HG03103 (cell line): ENCODE data around the gene TFEB.
A peak's percentile ranks its signal among the peaks of the same experiment; 100 is the strongest.

ENCODE experiments used
- ATAC-seq: cut with Tn5 transposase; IDR thresholded peaks from one replicate; pipeline ENCODE4 v1.9.1; 2021; ENCODE audit warnings: low read depth; ENCODE audit not compliant: unreplicated experiment

TFEB gene

DNA sequence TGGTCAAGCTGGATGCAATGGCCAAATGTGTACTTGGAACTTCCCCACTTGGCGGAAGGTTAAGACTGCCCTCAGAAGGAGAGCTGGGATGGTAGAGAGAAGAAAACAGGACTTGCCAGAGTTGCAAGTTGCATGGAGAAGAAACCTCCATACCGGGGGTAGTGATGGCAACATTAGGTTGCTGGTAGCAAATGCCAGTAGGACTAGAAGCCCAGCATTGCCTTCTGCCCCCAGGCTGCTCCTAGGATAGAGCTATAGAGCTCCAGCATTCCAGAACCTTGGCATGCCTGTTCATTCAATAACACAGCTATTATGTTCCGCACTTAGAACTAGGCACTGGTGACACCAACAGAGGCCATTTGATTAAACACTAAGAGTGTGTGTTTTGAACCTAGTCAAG is 26.6 kb downstream of the TFEB start:
- ATAC-seq, result no peak

DNA sequence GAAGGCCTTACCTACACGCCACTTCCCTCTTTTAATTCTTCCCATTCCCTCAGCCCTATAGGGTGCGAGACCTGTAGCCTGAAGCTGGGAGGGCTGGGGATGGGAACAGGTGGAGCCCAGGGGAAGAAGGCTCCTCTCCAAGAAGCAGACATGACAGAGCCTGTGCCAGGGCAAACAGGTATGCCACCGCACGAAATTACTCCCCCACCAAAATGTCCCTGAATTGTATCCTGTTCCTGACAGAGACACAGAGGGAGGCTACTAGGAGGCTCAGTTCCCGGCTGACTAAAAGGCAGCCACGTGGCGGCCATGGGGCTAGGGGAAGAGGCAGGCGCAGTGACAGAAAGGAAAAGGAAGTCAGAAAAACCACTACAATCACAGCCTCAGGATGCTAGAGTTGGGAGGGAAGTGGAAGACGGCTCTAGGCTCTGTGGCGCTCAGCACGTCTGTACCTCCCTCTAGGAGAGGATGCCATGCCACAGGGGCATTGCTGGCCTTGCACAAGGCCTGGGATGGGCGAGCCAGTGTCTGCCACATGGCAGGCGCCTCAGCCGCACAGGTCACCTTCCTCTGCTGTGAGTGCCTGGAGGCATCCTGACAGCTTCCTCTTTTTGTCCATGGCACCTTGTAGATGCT is 27.7 kb downstream of the TFEB start:
- no peak for ATAC-seq

DNA sequence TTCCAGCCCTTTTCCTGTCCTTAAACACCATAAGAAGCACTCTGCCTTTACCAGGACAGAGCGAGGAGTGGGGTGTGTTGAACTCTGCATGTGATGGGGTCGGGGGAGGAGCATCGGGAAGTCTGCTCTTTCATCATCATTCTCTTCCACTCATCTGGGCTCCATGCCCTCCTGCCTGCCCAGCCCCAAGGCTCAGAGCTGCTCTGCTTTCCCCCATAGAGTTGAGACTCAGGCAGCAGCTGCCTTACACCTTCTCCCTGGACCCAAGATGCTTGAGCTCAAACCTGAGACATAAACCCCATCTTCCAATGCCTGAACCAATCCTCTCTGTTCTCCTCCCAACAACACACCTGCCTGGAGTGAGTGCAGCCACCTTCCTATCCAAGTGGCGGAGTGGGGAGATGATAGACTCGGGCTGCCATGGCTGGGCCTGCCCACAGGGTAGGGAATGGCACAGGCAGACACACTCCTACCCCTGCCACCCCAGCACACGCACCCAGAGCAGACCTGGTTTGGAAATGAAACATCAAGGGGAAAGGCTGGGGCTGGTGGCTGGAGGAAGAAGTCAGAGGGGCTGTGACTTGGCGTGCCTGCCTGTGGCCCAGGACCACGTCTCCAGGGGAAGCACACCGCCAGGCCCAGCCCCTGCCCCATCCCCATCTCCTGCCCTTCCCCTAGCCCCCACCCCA is 28.4 kb downstream of the TFEB start:
- ATAC-seq, result no peak

DNA sequence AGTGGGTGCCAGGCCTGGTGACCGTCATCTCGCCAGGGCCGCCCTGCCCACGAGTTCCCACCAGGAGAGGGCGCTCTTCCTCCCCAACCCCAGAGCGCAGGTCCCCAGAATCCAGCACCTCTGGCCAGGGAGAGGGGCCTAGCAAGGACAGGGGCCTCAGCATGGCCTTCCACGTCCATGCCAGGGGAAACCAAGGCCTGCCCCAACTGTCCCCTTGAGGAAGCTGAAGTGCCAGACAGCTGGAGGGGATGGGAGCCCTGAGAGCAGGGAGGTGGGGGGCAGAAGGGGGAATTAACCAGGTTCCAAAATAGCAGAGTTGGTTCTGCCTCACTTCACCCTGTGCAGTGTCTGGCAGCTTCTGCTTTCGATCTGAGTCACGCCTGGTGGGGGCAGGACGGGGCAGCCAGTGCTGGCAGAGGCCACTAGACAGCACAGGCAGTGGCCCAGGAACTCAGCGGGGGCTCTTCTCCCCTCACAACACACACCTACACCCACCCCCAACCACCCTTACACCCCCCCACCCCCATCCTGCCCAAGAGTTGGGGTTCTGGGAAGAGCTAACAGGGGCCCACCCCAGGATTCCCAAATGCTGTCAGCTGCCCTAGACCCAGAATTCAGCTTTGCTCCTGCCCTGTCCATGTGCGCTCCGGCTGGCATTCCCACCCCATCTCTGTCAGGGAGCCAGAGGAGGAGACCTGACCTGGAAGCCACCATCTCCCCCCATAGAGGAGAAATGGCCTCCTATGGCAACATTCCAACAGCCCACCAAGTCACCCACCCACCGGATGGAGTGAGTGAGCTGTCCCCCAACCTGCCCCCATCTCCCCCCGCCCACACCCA is 29.2 kb downstream of the TFEB start:
- peak; percentile 68 for ATAC-seq

DNA sequence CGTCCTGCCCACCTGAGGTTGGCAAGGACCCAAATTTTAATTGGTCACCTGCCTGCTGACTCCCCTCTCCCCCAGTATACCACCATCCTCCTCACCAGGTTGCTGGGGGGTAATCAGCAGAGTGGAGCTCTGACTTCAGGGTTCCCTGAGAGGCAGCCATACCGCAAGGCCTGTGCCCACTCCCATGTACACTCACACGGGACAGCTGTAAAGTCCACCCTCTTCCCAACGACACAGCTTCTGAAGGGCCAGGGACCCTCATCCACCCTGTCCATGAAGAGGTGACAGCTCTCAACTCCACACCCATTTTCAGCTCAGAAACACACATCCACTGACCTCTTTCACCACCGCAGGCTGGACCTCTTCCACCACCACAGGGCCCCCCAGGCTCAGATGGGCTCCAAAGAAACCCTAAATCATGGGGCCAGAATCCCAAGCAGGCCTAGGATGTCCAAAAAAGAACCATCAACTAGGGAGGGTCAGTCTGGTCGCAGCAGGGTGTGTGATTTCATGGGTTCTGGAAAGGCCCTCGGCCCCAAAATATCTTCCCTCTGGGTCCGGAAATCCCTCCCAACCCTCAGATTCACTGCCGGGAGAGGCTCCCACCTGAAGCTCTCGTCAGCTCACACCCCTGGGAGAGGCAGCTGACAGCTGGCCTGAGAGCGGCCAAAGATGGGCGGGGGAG is 30.0 kb downstream of the TFEB start:
- ATAC-seq, result no peak

DNA sequence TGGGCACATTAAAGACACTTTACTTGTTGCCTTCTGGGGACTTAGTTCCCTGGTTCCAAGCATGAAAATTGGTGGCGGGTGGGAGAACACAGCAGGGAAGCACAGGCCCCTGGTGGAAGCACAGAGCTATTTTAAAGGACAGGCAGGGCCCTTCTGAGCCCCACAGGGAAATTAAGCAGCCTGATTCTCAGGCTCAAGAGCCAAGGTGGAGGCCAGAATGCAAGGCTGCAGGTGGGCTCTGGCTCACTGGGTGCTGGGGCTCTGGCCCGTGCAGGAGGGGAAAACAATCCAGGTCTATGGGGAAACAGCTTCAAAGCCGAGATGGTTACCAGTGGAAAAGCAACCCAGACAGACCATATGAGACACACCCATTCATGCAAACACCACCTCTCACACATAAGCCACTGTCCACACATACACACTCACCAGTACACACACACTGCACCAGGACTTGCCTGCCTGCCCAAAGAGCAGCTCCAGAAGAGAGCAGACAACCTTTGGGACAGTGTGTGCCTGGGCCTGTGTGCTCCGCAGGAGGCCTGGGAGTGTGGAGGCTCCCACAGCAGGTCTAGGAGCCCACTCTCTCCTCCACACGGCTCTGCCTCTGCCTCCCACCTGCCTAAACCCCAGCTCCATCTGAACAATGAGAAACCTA is 30.6 kb downstream of the TFEB start:
- ATAC-seq, result no peak

DNA sequence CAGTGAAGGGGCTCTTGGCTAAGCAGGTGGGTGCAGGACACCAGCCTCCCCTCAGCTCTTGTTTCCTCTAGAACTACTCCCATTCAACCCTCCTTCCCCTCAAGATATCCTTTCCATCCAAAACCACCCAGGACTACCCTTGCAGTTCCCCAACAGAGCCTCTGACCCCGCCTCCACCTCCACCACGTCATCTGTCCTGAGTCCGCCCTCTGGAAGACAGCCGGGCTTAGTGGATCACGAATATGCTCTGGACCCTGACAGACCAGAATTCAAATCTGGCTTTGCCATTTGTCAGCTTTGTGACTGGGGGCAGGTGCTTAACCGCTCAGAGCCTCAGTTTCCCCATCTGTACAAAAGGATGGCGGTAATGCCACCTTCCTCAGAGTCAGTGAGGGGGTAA is 31.4 kb downstream of the TFEB start:
- ATAC-seq, result no peak

DNA sequence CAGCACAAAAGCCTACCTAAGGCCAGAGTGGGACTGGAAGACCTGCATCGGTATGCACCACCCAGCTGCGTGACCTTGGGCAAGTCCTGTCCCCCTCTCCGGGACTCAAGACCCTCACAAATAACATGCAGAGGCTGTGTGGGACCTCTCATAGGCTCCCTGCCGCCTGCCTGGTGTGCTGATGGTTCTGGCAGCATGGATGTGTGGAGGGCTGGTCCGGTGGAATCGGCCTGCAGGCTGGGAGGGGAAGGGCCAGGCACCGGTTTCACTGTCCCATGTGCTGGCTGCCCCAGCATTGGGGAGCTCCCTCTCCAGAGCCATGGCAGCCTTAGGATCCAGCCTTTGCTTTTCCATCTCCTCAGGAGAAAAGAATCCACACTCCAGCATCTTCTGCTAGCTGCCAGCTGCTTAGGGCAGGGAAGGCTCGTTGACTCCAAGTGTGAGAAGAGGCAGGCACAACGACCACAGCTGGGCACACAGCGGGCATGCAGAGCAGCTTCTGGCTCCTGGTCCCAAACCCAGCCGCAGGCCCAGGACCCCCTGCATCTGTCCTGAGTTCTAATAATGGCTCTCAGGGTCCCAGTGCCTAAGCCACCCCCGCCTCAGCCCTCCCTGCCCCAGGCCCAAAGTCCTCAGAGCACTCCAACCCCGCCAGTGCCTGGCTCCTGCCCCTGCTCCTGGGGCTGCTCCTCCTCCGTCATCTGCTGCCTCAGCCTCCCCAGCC is 32.5 kb downstream of the TFEB start:
- ATAC-seq, result no peak

DNA sequence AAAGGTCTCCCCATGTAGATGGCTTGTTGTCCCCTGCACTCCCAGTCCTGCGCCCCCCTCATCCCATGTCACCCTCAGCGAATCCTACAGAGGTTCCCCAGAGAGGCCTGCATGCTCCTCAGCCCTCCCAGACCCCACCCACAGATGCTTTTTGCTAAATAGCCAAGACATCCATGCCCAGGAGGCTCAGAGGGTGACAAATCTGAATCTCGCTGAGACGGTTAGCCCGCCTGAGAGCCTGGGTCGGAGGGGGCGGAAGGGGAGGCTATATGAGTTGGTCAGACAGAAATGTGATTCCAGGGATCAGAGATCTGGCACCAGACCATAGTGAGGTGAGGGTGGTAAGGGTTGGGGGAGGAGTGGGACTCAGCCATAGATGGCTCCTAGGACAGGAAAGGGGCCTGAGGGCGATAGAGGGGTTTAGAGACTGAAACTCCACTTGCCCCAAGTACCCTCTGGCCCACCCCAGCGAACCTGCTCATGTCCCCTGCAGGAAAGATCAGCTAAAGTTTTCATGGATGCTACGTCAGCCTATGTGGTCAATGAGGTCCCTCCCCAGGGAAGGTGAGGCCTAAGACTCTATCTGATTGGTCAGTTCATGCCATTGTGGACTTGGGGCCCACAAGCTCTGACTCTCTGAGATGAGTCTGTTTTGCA is 33.2 kb downstream of the TFEB start:
- ATAC-seq, result no peak

DNA sequence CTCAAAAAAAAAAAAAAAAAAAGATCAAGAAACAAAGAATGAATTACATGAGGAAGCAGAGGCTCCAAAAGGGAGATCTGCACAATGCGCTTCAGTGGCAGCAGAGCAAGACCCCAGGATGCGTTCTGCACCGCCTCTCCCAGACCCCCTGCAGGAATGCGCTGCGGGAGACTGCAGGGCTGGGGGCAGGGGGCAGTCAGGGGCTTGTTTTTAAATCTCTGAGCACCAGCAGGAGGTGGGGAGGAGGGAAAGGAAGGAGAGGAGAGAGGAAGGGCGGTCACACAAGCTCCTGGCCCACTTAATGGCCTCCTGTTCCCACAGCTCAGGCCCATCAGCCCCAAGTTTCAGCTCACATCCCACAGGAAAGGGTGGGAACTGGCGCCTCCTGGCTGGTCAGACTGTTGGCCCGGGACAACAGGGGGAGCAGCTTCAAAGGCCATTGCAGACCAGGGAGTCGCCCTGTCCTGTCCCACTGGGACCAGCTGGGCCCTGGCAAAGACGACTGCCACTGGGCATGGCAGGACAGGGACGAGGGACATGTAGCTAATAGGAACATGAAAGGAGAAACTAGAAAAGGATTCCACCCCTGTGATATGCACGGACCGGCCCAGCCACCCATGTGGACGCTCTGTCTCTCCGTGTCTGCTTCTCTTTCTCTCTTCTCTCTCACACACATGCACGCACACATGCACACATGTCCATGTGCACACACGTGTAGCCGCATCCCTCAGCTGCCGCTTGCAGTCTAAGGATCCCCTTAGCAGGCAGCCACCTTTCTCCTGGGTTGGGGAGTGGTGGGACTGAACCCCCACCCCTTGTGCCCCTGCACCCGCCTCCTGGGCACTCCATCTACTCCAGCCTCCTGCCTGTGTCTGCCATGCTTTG is 34.7 kb downstream of the TFEB start:
- no peak for ATAC-seq

DNA sequence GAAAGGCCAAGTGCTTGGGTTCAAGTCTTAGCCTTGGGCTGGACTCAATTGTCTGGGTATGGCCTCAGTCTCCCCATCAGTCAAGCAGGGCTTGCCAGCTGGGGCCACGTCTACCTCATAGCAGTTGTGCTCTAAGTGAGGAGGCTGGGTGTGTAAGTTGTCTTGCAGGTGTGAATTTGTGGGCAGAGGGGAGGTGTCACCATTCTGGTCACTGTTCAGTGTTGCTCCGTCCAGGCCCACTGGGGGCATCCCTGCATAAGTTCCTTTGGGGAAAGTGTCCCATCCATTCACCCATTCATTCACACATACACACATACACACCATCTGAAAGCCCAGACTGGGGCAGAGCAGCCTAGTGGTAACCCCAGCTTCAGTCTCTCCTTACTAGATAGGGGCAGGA is 36.3 kb downstream of the TFEB start:
- ATAC-seq, result no peak

DNA sequence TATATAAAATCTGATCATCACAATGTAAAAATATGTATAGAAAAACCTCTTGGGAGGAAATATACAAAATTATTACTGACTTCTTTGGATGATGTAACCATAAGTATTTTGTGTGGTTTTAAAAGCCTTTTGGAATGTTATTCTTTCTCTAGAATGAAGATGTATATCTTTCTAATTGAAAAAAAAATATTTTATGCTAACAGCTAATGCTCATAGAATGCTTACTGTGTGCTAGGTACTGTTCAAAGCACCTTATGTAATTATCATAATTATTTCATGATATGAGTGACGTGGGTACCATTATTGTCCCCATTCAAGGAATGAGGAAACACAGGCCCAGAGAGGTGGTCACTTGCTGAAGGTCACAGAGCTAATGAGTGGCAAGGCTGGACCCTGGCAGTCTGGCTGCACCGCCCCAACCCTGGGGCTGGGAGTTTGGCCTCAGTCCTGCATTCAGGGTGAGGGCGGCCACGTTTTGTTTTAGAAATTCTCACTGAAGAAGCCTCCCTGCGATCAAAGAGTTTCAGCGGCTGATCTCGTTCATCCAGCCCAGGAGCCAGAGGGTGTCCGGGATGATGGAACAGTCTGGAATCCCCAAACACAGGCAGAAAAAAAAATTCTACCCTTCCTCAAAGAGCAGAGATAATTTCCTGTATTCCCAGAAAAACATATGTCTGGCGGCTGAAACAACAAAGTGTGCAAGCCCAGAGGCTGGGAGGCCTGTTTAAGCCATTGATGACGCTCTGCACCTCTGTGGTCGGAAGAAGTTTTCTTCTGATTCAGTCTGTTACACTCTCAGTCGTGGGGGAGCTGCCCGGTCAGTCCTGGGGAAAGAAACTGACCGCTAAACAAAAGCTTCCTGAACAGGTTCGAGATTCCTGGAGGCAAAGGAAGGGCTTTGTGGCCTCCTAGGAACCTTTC is 37.3 kb downstream of the TFEB start:
- ATAC-seq, result no peak

DNA sequence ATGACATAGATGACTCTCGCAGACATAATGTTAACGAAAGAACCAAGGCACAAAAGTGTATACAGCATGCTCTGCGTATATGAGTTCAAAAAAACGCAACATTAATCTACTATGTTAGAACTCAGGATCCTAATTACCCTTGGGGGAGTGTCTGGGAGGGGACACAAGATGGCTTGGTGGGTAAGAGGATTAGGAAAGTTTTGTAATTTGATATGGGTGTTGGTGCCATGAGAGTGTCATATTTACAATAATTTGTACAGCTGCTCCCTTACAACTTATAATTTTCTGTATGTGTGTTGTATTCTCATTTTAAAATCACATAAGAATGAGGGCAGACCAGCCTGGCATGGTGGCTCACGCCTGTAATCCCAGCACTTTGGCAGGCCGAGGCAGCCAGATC is 38.6 kb downstream of the TFEB start:
- no peak for ATAC-seq

DNA sequence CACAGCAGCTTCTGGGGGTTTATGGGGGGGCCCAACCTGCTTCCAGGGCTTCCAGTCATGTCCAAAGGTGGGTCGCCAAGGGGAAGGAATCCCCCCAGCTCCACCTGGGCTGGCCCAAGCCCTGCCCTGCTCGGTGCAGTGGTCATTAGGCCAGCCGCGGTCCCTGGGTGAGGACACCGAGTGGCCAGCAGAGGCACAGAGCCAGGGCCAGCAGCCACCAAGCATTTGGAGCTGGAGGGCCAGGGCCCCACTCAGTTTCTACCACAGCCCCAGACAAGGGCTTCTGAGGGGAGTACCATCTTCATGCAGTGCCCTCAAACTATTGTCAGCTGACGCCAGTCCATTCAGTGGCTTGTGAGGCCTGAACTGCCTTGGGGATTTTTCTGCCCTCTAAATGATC is 39.6 kb downstream of the TFEB start:
- ATAC-seq, result no peak

DNA sequence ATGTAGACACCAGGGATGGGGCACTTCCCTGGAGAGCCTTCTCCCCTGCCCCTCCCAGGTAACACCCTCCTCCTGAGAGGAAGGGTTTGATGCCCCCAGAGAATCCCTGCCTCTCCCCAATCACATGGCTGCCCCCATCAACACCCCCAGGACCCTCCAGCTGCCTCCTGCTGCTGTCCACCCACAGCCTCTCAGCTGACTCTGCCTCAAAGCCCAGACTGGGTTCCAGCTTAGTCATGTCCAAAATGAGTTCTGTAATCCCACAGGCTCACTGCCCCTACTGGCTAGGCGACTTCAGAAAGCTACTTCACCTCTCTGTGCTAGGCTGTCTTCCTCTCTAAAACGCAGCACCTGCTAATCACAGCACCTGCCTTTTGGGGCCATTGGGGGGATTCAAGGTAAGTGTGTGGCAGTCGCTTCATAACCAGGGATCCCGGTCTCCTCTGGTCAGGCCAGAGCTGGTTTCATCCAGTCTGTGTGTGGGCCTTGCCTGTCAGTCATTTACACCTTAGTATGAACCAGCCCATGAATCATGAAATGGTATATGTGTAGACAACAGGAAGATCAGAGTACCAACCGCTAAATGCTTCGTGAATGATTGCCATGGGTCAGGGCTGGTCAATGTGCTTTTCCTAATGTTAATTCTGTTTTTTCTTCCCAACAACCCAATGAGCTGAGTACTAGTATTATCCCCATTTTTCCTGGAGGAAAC is 40.4 kb downstream of the TFEB start:
- ATAC-seq, result no peak

DNA sequence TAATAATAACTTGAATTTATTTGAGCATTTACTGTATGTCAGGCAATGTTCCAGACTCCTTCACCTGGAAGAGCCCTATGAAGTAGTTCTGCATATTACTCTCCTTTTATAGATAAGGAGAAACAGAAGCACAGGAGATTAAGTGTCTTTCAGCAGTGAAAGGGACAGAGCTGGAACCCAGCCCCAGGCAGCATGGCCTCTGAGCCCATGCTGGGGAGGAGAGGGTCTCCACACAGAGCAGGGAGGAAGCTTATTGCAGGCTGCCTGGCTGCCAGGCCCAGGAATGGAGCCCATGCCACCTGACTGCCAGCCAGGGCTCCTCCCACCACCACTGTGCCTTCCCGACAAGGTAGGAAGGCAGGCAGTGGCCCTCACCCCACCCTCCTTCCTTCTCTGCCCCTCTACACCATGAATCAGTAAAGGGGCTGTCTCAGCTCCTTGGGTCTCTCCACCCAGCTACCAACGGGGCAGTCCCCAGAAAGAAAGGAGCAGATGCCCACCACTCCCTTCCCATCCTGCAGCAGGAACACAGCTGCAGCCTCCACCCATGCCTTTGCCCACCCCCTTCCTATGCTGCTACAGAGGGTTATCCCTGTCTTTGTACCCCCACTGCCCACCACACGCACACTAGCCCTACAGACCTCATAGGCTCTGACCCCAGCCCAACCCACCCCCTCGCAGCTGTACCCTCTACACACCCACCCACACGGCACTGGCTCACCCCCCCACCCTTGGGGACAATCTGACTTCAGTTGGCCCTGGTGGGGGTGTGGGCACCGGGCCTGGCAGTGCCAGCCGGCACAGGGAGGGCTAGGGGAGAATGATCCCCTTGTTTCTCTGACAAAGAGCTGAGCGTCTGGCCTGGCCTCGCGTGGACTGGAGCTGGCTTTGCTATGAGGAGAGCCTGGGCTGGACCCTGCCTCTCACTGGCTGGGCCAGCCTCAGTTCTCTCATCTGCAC is 41.8 kb downstream of the TFEB start:
- no peak for ATAC-seq
